IMR-90 (cell line): Measurements from ENCODE around the gene MROH7. TPM values are rescaled to one million over a fixed set of nuclear protein-coding genes. Genes with fewer than 3 reads are reported as not detected.

Experiments
- ATAC-seq: fragments of 200-7000 bp; cut with Tn5 transposase; 2 replicates; pipeline ENCODE4 v1.9.1; 2020; ENCODE audit warnings: low read depth, mild to moderate bottlenecking, moderate library complexity
- BruUV-seq: library from RNA; stranded (reverse); fragments of 400-500 nt; replicated peaks from 2 replicates; lab custom pipeline; 2021; lab: Mats Ljungman, UMichigan
- CTCF ChIA-PET: fragments of 300-600 bp; formaldehyde crosslinking; extraction: SDS; loops from one replicate; lab custom pipeline; 2021; ENCODE audit warnings: antibody characterized with exemption; lab: Yijun Ruan, JAX
- POLR2A ChIA-PET: fragments of 300-600 bp; sonication (Branson Sonifier 250); formaldehyde crosslinking; loops from one replicate; lab custom pipeline; 2022; ENCODE audit warnings: antibody characterized with exemption; ENCODE audit not compliant: unreplicated experiment; lab: Charles Lee
- DNase-seq: peaks from one replicate; pipeline ENCODE4 v3.0.0; 2013
- H2AFZ ChIP-seq: replicated peaks from 2 replicates; pipeline ENCODE3; 2013; ENCODE audit warnings: low read length, mild to moderate bottlenecking; ENCODE audit not compliant: poor library complexity
- H2AK5ac ChIP-seq: 2 replicates; pipeline ENCODE4 v1.6.1; 2013; ENCODE audit warnings: low read depth, low read length, inconsistent platforms
- H2AK9ac ChIP-seq: replicated peaks from 2 replicates; pipeline ENCODE3; 2013; ENCODE audit warnings: mild to moderate bottlenecking, low read depth, low read length, moderate library complexity; ENCODE audit not compliant: poor library complexity
- H2BK120ac ChIP-seq: 2 replicates; pipeline ENCODE4 v1.6.1; 2013; ENCODE audit warnings: low read depth, low read length, inconsistent platforms
- H2BK15ac ChIP-seq: 3 replicates; pipeline ENCODE4 v1.6.1; 2013; ENCODE audit warnings: low read depth, low read length, inconsistent platforms
- H2BK20ac ChIP-seq: 2 replicates; pipeline ENCODE4 v1.6.1; 2013; ENCODE audit warnings: low read depth, mild to moderate bottlenecking, inconsistent platforms, low read length, moderate library complexity
- H2BK5ac ChIP-seq: 2 replicates; pipeline ENCODE4 v1.6.1; 2013; ENCODE audit warnings: mild to moderate bottlenecking, low read depth, low read length, inconsistent platforms; ENCODE audit not compliant: poor library complexity, severe bottlenecking
- H3K14ac ChIP-seq: replicated peaks from 2 replicates; pipeline ENCODE4 v1.6.1; 2013; ENCODE audit warnings: low read depth, low read length, inconsistent platforms
- H3K18ac ChIP-seq: 2 replicates; pipeline ENCODE4 v1.6.1; 2013; ENCODE audit warnings: low read depth, low read length, control low read depth
- H3K23ac ChIP-seq: 2 replicates; pipeline ENCODE4 v1.6.1; 2013; ENCODE audit warnings: low read depth, low read length, inconsistent platforms
- H3K27ac ChIP-seq: 2 replicates; pipeline ENCODE4 v1.5.1; 2013; ENCODE audit warnings: mild to moderate bottlenecking, control low read depth, low read length; ENCODE audit not compliant: insufficient read depth
- H3K27me3 ChIP-seq: 2 replicates; pipeline ENCODE4 v1.6.1; 2013; ENCODE audit warnings: low read length; ENCODE audit not compliant: control insufficient read depth, insufficient read depth
- H3K36me3 ChIP-seq: 2 replicates; pipeline ENCODE4 v1.6.1; 2013; ENCODE audit warnings: low read length, mixed read lengths; ENCODE audit not compliant: control insufficient read depth, insufficient read depth
- H3K4ac ChIP-seq: 2 replicates; pipeline ENCODE4 v1.6.1; 2013; ENCODE audit warnings: low read depth, low read length, inconsistent platforms
- H3K4me1 ChIP-seq: 2 replicates; pipeline ENCODE4 v1.6.1; 2013; ENCODE audit warnings: low read length, mixed read lengths; ENCODE audit not compliant: control insufficient read depth, insufficient read depth
- H3K4me2 ChIP-seq: 2 replicates; pipeline ENCODE4 v1.6.1; 2013; ENCODE audit warnings: low read depth, mild to moderate bottlenecking, control low read depth, low read length, moderate library complexity
- H3K4me3 ChIP-seq: 2 replicates; pipeline ENCODE4 v1.5.1; 2013; ENCODE audit warnings: low read depth, mild to moderate bottlenecking, control low read depth, low read length, moderate library complexity; ENCODE audit not compliant: insufficient read depth
- H3K56ac ChIP-seq: 2 replicates; pipeline ENCODE4 v1.6.1; 2013; ENCODE audit warnings: low read length, inconsistent platforms; ENCODE audit not compliant: insufficient read depth; ENCODE audit errors: extremely low read depth
- H3K79me1 ChIP-seq, 2 experiments: 2 replicates each; pipeline ENCODE4 v1.6.1; 2013; ENCODE audit warnings: low read length in 2 of 2, inconsistent platforms in 1 of 2, low read depth in 1 of 2
- H3K9ac ChIP-seq: 2 replicates; pipeline ENCODE4 v1.6.1; 2013; ENCODE audit warnings: low read depth, low read length, control low read depth
- H3K9me1 ChIP-seq: 2 replicates; pipeline ENCODE4 v1.6.1; 2013; ENCODE audit warnings: low read length, inconsistent platforms; ENCODE audit not compliant: insufficient read depth
- H3K9me3 ChIP-seq: 2 replicates; pipeline ENCODE4 v1.6.1; 2013; ENCODE audit warnings: low read length; ENCODE audit not compliant: control insufficient read depth, insufficient read depth
- H4K20me1 ChIP-seq: 2 replicates; pipeline ENCODE4 v1.6.1; 2013; ENCODE audit warnings: low read length, inconsistent platforms; ENCODE audit not compliant: insufficient read depth
- H4K5ac ChIP-seq: 2 replicates; pipeline ENCODE4 v1.6.1; 2013; ENCODE audit warnings: mild to moderate bottlenecking, low read depth, low read length, control low read depth
- H4K8ac ChIP-seq, 2 experiments: 2 replicates each; pipeline ENCODE4 v1.6.1; 2013; ENCODE audit warnings: low read depth in 2 of 2, low read length in 2 of 2, control low read depth in 1 of 2, inconsistent platforms in 1 of 2
- H4K91ac ChIP-seq: 2 replicates; pipeline ENCODE4 v1.6.1; 2013; ENCODE audit warnings: low read depth, low read length, inconsistent platforms; ENCODE audit not compliant: insufficient read depth
- CHD1 ChIP-seq: IDR thresholded peaks from 2 replicates; pipeline ENCODE4 v1.6.1; 2012; ENCODE audit warnings: low read depth, low read length, improper control_type of control experiment
- MAFK ChIP-seq: IDR thresholded peaks from 2 replicates; pipeline ENCODE4 v1.6.1; 2012; ENCODE audit warnings: low read depth, low read length, improper control_type of control experiment
- MAZ ChIP-seq: IDR thresholded peaks from 2 replicates; pipeline ENCODE4 v1.6.1; 2012; ENCODE audit warnings: low read depth, mild to moderate bottlenecking, low read length, improper control_type of control experiment, moderate library complexity, borderline replicate concordance
- MXI1 ChIP-seq: IDR thresholded peaks from 2 replicates; pipeline ENCODE4 v1.6.1; 2012; ENCODE audit warnings: low read depth, mild to moderate bottlenecking, low read length, moderate library complexity, borderline replicate concordance
- NFE2L2 ChIP-seq: fragments of 150-350 bp; IDR thresholded peaks from 2 replicates; pipeline ENCODE4 v1.6.1; 2016; ENCODE audit warnings: low read depth, mild to moderate bottlenecking, low read length
- RAD21 ChIP-seq: IDR thresholded peaks from 2 replicates; pipeline ENCODE4 v1.6.1; 2012; ENCODE audit warnings: low read length, improper control_type of control experiment
- RCOR1 ChIP-seq: IDR thresholded peaks from 2 replicates; pipeline ENCODE4 v1.6.1; 2012; ENCODE audit warnings: mild to moderate bottlenecking, low read length, improper control_type of control experiment; ENCODE audit not compliant: insufficient replicate concordance
- SMC3 ChIP-seq: fragments of 150-350 bp; IDR thresholded peaks from 2 replicates; pipeline ENCODE4 v1.6.1; 2016; ENCODE audit warnings: low read depth, mild to moderate bottlenecking, antibody characterized with exemption, low read length, moderate library complexity
- WGBS, 2 experiments: methylation state at CpG; one replicate each; pipeline versions ENCODE4 v1.1.5 to v1.1.7; 2013; ENCODE audit warnings: missing lambda C conversion rate in 2 of 2; ENCODE audit not compliant: insufficient read length in 1 of 2; ENCODE audit errors: extremely low coverage in 2 of 2; 5-methylcytosine and 5-hydroxymethylcytosine counted together
- dilution Hi-C: fragments of 300-500 bp; cut with HindIII; formaldehyde crosslinking; loops from one replicate; pipeline ENCODE4 v1.14.3; 2018; ENCODE audit warnings: low sequenced_read_pairs; ENCODE audit not compliant: unreplicated experiment
- in situ Hi-C: fragments of 300-500 bp; cut with MboI; formaldehyde crosslinking; loops from 3 replicates; pipeline ENCODE4 v1.14.3; 2019; ENCODE audit warnings: low sequenced_read_pairs, inconsistent platforms, mixed read lengths
- intact Hi-C: fragments of 100-400 bp; cut with micrococcal nuclease; formaldehyde crosslinking; loops from 2 replicates; pipeline ENCODE4 v1.10.0; 2022
- polyA plus RNA-seq, 3 experiments: library from polyadenylated mRNA; depleted of rRNA; stranded (reverse); fragments of >200 nt; gene quantifications; 2 replicates each; pipeline ENCODE4 v1.2.3, GENCODE V29; 2012; ENCODE audit warnings: low replicate concordance in 1 of 3
- total RNA-seq: library from RNA; depleted of rRNA; stranded (reverse); fragments of >200 nt; gene quantifications from 2 replicates; pipeline ENCODE4 v1.2.3, GENCODE V29; 2012

Gene MROH7
- total and polyA plus RNA-seq, 2 of the 4 experiments (the other 2 are of a cell fraction), result not detected

DNA sequence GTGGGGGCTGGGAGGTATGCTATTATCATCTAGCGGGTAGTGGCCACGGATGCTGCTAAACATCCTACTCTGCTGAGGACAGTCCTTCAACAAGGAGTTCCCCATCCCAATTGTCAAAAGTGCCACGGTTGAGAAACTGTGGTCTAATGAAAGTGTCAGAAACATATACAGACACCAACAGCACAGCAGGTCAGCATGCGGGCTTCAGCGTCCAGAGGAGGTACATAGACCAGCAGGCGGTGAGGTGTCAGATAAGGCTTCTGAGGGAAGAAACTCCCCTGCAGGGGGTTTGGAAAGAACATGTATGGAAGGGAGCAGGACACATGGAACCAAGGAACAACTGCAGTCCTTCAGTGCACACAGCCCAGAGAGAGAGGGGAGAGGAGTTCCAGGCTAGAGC is 69.3 kb downstream of the MROH7 start:
- H2BK15ac ChIP-seq, result no peak overlapping the region
- WGBS, 2 experiments, result no CpG with 5 or more reads among the region's 6 CpGs
- H3K79me1 ChIP-seq, result peaks cover 0 to 2% of the 10 kb centered on the region in 2 experiments; a peak in 2 of 4 replicates
- dilution Hi-C loops, result no loop called here
- no peak overlapping the region for H3K23ac ChIP-seq
- no TSS peak for BruUV-seq
- peaks cover 29% of the 10 kb centered on the region for H3K27me3 ChIP-seq
- H2AFZ ChIP-seq, result no peak overlapping the region
- in situ Hi-C loops, result no loop called here
- H4K20me1 ChIP-seq, result no peaks in the 10 kb centered on the region
- ChIA-PET CTCF (no interaction called here), POLR2A (no interaction called here)
- no peak overlapping the region for H4K8ac ChIP-seq
- 0 out of 2 replicates have a peak, but pooled peaks cover 6% of the 10 kb centered on the region for H3K9me1 ChIP-seq
- H3K4ac ChIP-seq, result no peak overlapping the region
- H2BK20ac ChIP-seq, result no peak overlapping the region
- H3K4me2 ChIP-seq, result no peak overlapping the region
- no peak overlapping the region for H3K27ac ChIP-seq
- no peak overlapping the region for H3K9ac ChIP-seq
- no peak overlapping the region for H2AK9ac ChIP-seq
- H3K18ac ChIP-seq, result no peak overlapping the region
- no peak overlapping the region for H3K4me3 ChIP-seq
- no peak overlapping the region for H4K5ac ChIP-seq
- no peak overlapping the region for H4K91ac ChIP-seq
- ATAC-seq (no peak), DNase-seq (no peak)
- H3K14ac ChIP-seq, result no peak overlapping the region
- no peak overlapping the region for H2AK5ac ChIP-seq
- no peak overlapping the region for H2BK5ac ChIP-seq
- TF ChIP-seq CHD1 (no peak), NFE2L2 (no peak), MAZ (no peak), RAD21 (no peak), RCOR1 (no peak), MXI1 (no peak), MAFK (no peak), SMC3 (no peak)
- H3K56ac ChIP-seq, result no peak overlapping the region
- no peaks in the 10 kb centered on the region for H3K36me3 ChIP-seq
- no peaks in the 10 kb centered on the region for H3K4me1 ChIP-seq
- intact Hi-C loops, result no loop called here
- H3K9me3 ChIP-seq, result no peaks in the 10 kb centered on the region
- H2BK120ac ChIP-seq, result no peak overlapping the region
